ENCODE results near the gene CEP85. TPM values are rescaled to one million over a fixed set of nuclear protein-coding genes. Genes with fewer than 3 reads are reported as not detected.

Gene CEP85
- total RNA-seq, 1 experiment from 2014 or later: 38.6 TPM

DNA sequence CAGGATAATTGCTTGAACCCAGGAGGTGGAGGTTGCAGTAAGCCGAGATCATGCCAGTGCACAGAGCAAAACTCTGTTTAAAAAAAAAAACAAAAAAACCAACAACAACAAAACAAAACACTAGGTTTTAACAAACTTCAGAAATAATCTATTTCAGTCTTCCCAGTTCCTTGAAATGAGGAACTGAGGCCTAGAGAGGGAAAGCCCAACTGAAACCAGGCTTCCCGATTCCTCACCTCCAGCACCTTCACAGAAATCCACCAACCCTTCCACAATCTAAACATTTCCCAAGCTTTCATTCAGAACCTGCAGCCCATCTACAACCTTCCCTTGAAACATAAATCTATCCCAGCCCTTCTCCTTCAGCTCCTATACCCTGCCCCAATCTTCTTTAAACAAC, 83.1 kb downstream of the CEP85 start:
- no peaks in the 10 kb centered on the region for H3K9me3 ChIP-seq (ENCODE audit: control insufficient read depth, low read depth, low read length)
- no peak for DNase-seq
- H3K27ac Mint-ChIP-seq: peak overlapping the region; percentile 0 to 78 (median 68); a peak in 4 of 7 replicates
- peaks cover 34 to 50% of the 10 kb centered on the region in 2 experiments for H3K4me1 Mint-ChIP-seq
- no peak overlapping the region for H3K56ac ChIP-seq (ENCODE audit: insufficient read length, low read depth, low read length)
- H3K9ac ChIP-seq (ENCODE audit: extremely low read depth, insufficient read length, low read length): no peak overlapping the region
- no peak overlapping the region for H4K5ac ChIP-seq (ENCODE audit: insufficient read length, low read depth, low read length)
- peak overlapping the region in 1 of 2 experiments; percentile 11; a peak in 1 of 5 replicates for H3K4me3 Mint-ChIP-seq
- H3T11ph ChIP-seq (ENCODE audit: low read length): no peak overlapping the region
- no peaks in the 10 kb centered on the region for H3K79me2 ChIP-seq (ENCODE audit: insufficient read depth, low read length)
- no peaks in the 10 kb centered on the region for H3K27me3 ChIP-seq (ENCODE audit: insufficient read depth, low read length)
- H2AFZ ChIP-seq (ENCODE audit: low read length): no peak overlapping the region
- no peak for TF ChIP-seq CTCF (conservative IDR thresholded peaks at IDR 0.05)
- no peak overlapping the region for H3K14ac ChIP-seq (ENCODE audit: insufficient read depth, low read length)
- no peak overlapping the region for H2BK20ac ChIP-seq (ENCODE audit: low read depth, low read length, poor library complexity, severe bottlenecking)
- H3K23ac ChIP-seq (ENCODE audit: insufficient read length, low read depth, low read length): no peak overlapping the region
- H3K4me1 ChIP-seq (ENCODE audit: insufficient read depth, low read length): no peaks in the 10 kb centered on the region
- no peak overlapping the region for H3K4ac ChIP-seq (ENCODE audit: low read depth, low read length)
- no peak overlapping the region for H4K8ac ChIP-seq (replicated peaks; ENCODE audit: insufficient read length, low read depth, low read length)
- no peak overlapping the region for H3K18ac ChIP-seq (ENCODE audit: insufficient read length, low read depth, low read length)
- no peaks in the 10 kb centered on the region for H3K9me3 Mint-ChIP-seq
- H3K79me1 ChIP-seq (ENCODE audit: insufficient read depth, low read depth, low read length, poor library complexity, severe bottlenecking): no peaks in the 10 kb centered on the region
- H2BK5ac ChIP-seq (ENCODE audit: insufficient read length, low read length): no peak overlapping the region
- no peak overlapping the region for H2AK5ac ChIP-seq (ENCODE audit: insufficient read length, low read length)
- no peak overlapping the region for H3K27ac ChIP-seq (ENCODE audit: insufficient read length, low read depth, low read length)
- H4K91ac ChIP-seq (ENCODE audit: insufficient read length, low read depth, low read length): no peak overlapping the region
- H2BK120ac ChIP-seq (ENCODE audit: low read depth, low read length, poor library complexity, severe bottlenecking): no peak overlapping the region
- H2BK15ac ChIP-seq (ENCODE audit: low read depth, low read length): no peak overlapping the region
- peaks cover 1% of the 10 kb centered on the region; the same call in 1 of the 2 replicates for H3K27me3 Mint-ChIP-seq (ENCODE audit: low read depth)
- H4K20me1 ChIP-seq (ENCODE audit: control insufficient read depth, insufficient read depth, insufficient read length): no peaks in the 10 kb centered on the region
- no CpG with 5 or more reads among the region's 2 CpGs for WGBS (ENCODE audit: extremely low coverage, insufficient read length, low lambda C conversion rate)
- H3K36me3 Mint-ChIP-seq (ENCODE audit: insufficient read depth in 1 of 3, low read depth in 3 of 3): peaks cover 3 to 11% (median 3%) of the 10 kb centered on the region in 3 experiments; a peak in 6 of 7 replicates
- no peaks in the 10 kb centered on the region for H3K23me2 ChIP-seq (ENCODE audit: insufficient read length, low read depth, low read length, poor library complexity, severe bottlenecking)
- H3K4me2 ChIP-seq (ENCODE audit: insufficient read depth, insufficient read length, low read length): no peak overlapping the region
- no peak overlapping the region for H2BK12ac ChIP-seq (ENCODE audit: insufficient read length, low read depth, low read length)
